Neuronal stem cell (in vitro differentiated cells): ENCODE results near the gene CERCAM.

Experiments
- DNase-seq: peaks from one replicate; pipeline ENCODE4 v3.0.0-alpha.2; 2013; ENCODE audit warnings: low spot score
- H2AFZ ChIP-seq: one replicate; pipeline ENCODE4 v1.6.1; 2013; ENCODE audit warnings: mild to moderate bottlenecking, low read length, inconsistent platforms
- H2AK5ac ChIP-seq: 2 replicates; pipeline ENCODE4 v1.6.1; 2013; ENCODE audit warnings: low read depth, mild to moderate bottlenecking, inconsistent platforms, low read length, moderate library complexity, mixed read lengths
- H2BK120ac ChIP-seq: 2 replicates; pipeline ENCODE4 v1.6.1; 2013; ENCODE audit warnings: low read depth, mild to moderate bottlenecking, inconsistent platforms, low read length, moderate library complexity, mixed read lengths
- H2BK12ac ChIP-seq: one replicate; pipeline ENCODE4 v1.6.1; 2013; ENCODE audit warnings: low read length, inconsistent platforms
- H2BK15ac ChIP-seq: 2 replicates; pipeline ENCODE4 v1.6.1; 2013; ENCODE audit warnings: mild to moderate bottlenecking, low read length, inconsistent platforms, mixed read lengths
- H2BK5ac ChIP-seq: one replicate; pipeline ENCODE4 v1.6.1; 2013; ENCODE audit warnings: inconsistent platforms, mild to moderate bottlenecking, low read length, moderate library complexity
- H3K14ac ChIP-seq: one replicate; pipeline ENCODE4 v1.6.1; 2013; ENCODE audit warnings: low read length, inconsistent platforms
- H3K18ac ChIP-seq: 2 replicates; pipeline ENCODE4 v1.6.1; 2013; ENCODE audit warnings: low read length, inconsistent platforms
- H3K23ac ChIP-seq: 2 replicates; pipeline ENCODE4 v1.6.1; 2013; ENCODE audit warnings: low read depth, mild to moderate bottlenecking, mixed read lengths, low read length, inconsistent platforms; ENCODE audit not compliant: poor library complexity
- H3K27ac ChIP-seq: replicated peaks from 3 replicates; pipeline ENCODE4 v1.5.1; 2013; ENCODE audit warnings: low read length, inconsistent platforms
- H3K27me3 ChIP-seq, 3 experiments: 2 replicates each; pipeline ENCODE4 v1.6.1; 2013; ENCODE audit warnings: low read length in 3 of 3, mild to moderate bottlenecking in 2 of 3, inconsistent platforms in 1 of 3, low read depth in 1 of 3, mixed read lengths in 1 of 3, moderate library complexity in 1 of 3; ENCODE audit not compliant: control insufficient read depth in 3 of 3, insufficient read depth in 3 of 3
- H3K36me3 ChIP-seq, 2 donors: replicated peaks in 1 of 2; 2 replicates each; pipeline ENCODE4 v1.6.1; 2013; ENCODE audit warnings: low read length in 2 of 2; ENCODE audit not compliant: control insufficient read depth in 2 of 2, insufficient read depth in 2 of 2
- H3K4ac ChIP-seq: 2 replicates; pipeline ENCODE4 v1.6.1; 2013; ENCODE audit warnings: inconsistent platforms, mild to moderate bottlenecking, low read length, moderate library complexity
- H3K4me1 ChIP-seq, 2 donors: 1 replicate in 1 of 2; 2 replicates in 1 of 2; pipeline ENCODE4 v1.6.1; 2013; ENCODE audit warnings: low read length in 2 of 2, low read depth in 1 of 2; ENCODE audit not compliant: control insufficient read depth in 2 of 2, insufficient read depth in 1 of 2
- H3K4me2 ChIP-seq: one replicate; pipeline ENCODE4 v1.6.1; 2013; ENCODE audit warnings: mild to moderate bottlenecking, low read length, inconsistent platforms; ENCODE audit not compliant: insufficient read depth, poor library complexity, severe bottlenecking
- H3K4me3 ChIP-seq, 2 donors: 2 replicates each; pipeline ENCODE4 v1.5.1; 2013; ENCODE audit warnings: low read length in 2 of 2, mild to moderate bottlenecking in 2 of 2, inconsistent platforms in 1 of 2, moderate library complexity in 1 of 2
- H3K79me1 ChIP-seq: one replicate; pipeline ENCODE4 v1.6.1; 2013; ENCODE audit warnings: low read depth, mild to moderate bottlenecking, inconsistent platforms, low read length, moderate library complexity
- H3K9ac ChIP-seq: one replicate; pipeline ENCODE4 v1.6.1; 2013; ENCODE audit warnings: mild to moderate bottlenecking, low read depth, low read length, inconsistent platforms; ENCODE audit not compliant: poor library complexity
- H3K9me3 ChIP-seq, 2 donors: replicated peaks in 1 of 2; 2 replicates each; pipeline versions ENCODE3 to v1.6.1; 2013; ENCODE audit warnings: low read length in 2 of 2, mild to moderate bottlenecking in 2 of 2, inconsistent platforms in 1 of 2, low read depth in 1 of 2, mixed read lengths in 1 of 2, moderate library complexity in 1 of 2; ENCODE audit not compliant: control insufficient read depth in 2 of 2, insufficient read depth in 1 of 2
- H4K8ac ChIP-seq: one replicate; pipeline ENCODE4 v1.6.1; 2013; ENCODE audit warnings: low read depth, mild to moderate bottlenecking, inconsistent platforms, low read length, moderate library complexity
- H4K91ac ChIP-seq: one replicate; pipeline ENCODE4 v1.6.1; 2013; ENCODE audit warnings: low read length, low read depth, mild to moderate bottlenecking, inconsistent platforms; ENCODE audit not compliant: poor library complexity
- WGBS, 2 donors: extraction: QIAGEN DNeasy Blood & Tissue Kit; methylation state at CpG; one replicate each; pipeline ENCODE4 v1.1.7; 2013; ENCODE audit warnings: missing lambda C conversion rate in 2 of 2, mixed read lengths in 1 of 2; ENCODE audit not compliant: insufficient read length in 2 of 2, insufficient replicate concordance in 1 of 2; ENCODE audit errors: extremely low coverage in 2 of 2; 5-methylcytosine and 5-hydroxymethylcytosine counted together

The CERCAM gene

DNA sequence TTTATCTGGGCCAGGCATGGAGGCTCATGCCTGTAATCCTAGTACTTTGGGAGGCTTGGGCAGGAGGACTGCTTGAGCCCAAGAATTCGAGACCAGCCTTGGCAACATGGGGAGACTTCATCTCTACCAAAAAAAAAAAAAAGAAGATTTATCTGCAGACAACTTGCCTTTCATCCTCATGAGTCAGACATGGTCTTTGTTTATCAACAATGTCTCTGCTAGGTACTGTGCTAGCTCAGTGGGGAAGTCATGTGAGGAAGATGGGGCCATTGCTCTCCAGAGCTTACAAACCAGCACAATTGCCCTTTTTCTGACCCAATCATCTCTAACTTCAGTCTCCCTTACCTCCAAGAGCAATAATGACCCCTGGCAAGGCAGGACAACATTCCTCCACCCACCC is 47.9 kb upstream of the CERCAM start:
- Histone ChIP-seq H3K79me1 (peaks cover 6% of the 10 kb centered on the region), H3K36me3 (peaks cover 2 to 40% of the 10 kb centered on the region in 2 donors), H4K8ac (no peak overlapping the region), H2BK12ac (no peak overlapping the region), H2BK15ac (no peak overlapping the region), H3K14ac (no peak overlapping the region), H4K91ac (no peak overlapping the region), H3K4me3 (peak overlapping the region in 1 of 2 donors; percentile 95), H3K18ac (no peak overlapping the region), H2BK5ac (no peak overlapping the region), H3K23ac (no peak overlapping the region), H3K9ac (no peak overlapping the region), H2BK120ac (no peak overlapping the region), H3K27me3 (peaks cover 0 to 20% (median 0%) of the 10 kb centered on the region in 3 experiments), H3K4ac (no peak overlapping the region), H2AK5ac (no peak overlapping the region), H3K4me1 (peaks cover 4 to 14% of the 10 kb centered on the region in 2 donors), H3K4me2 (no peak overlapping the region), H3K27ac (no peak overlapping the region), H2AFZ (no peak overlapping the region), H3K9me3 (no peaks in the 10 kb centered on the region)
- DNase-seq, result no peak
- no CpG with 5 or more reads among the region's 1 CpG for WGBS, 2 donors

- Histone ChIP-seq H4K91ac (no peak overlapping the region), H3K18ac (no peak overlapping the region), H2BK12ac (no peak overlapping the region), H3K79me1 (peaks cover 6% of the 10 kb centered on the region), H3K27me3 (peaks cover 0 to 11% (median 0%) of the 10 kb centered on the region in 3 experiments), H4K8ac (no peak overlapping the region), H2BK120ac (no peak overlapping the region), H3K4me3 (peak overlapping the region in 1 of 2 donors; percentile 30), H3K27ac (no peak overlapping the region), H3K4me1 (peaks cover 4 to 14% of the 10 kb centered on the region in 2 donors), H3K9me3 (no peaks in the 10 kb centered on the region), H3K36me3 (peaks cover 5 to 51% of the 10 kb centered on the region in 2 donors), H2AK5ac (no peak overlapping the region), H2BK15ac (no peak overlapping the region), H3K4ac (no peak overlapping the region), H2BK5ac (no peak overlapping the region), H3K9ac (no peak overlapping the region), H3K14ac (no peak overlapping the region), H3K23ac (no peak overlapping the region), H3K4me2 (no peak overlapping the region), H2AFZ (no peak overlapping the region)
- WGBS, 2 donors, result no CpG with 5 or more reads among the region's 9 CpGs
- DNase-seq, result no peak
Observed at GRCh38 chr9:128374221-128374675, 46.4 kb upstream of the CERCAM start.

DNA sequence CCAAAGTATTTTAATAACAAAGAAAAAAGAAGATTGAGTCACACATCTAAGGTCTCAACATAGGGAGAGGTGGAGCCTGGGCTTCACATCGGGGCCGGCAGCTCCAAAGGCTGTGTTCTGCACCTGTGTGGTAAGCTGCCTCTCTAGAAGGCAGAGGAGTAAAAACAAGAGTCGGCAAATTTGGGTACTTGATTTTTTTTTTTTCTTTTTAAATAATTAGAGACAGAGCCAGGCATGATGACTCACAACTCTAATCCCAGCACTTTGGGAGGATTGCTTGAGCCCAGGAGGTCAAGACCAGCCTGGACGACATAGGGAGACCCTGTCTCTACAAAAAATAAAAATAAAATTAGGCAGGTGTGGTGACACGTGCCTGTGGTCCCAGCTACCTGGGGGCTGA is 44.8 kb upstream of the CERCAM start:
- Histone ChIP-seq H2BK15ac (no peak overlapping the region), H3K36me3 (peaks cover 5 to 57% of the 10 kb centered on the region in 2 donors), H3K9me3 (no peaks in the 10 kb centered on the region), H3K4ac (no peak overlapping the region), H2BK5ac (no peak overlapping the region), H3K4me1 (peaks cover 4 to 9% of the 10 kb centered on the region in 2 donors), H4K91ac (no peak overlapping the region), H3K14ac (no peak overlapping the region), H2AFZ (no peak overlapping the region), H4K8ac (no peak overlapping the region), H3K4me3 (no peak overlapping the region), H3K18ac (no peak overlapping the region), H3K79me1 (peaks cover 6% of the 10 kb centered on the region), H3K27me3 (peaks cover 0 to 8% (median 0%) of the 10 kb centered on the region in 3 experiments), H2BK12ac (no peak overlapping the region), H2BK120ac (no peak overlapping the region), H3K4me2 (no peak overlapping the region), H2AK5ac (no peak overlapping the region), H3K27ac (no peak overlapping the region), H3K9ac (no peak overlapping the region), H3K23ac (no peak overlapping the region)
- DNase-seq, result no peak
- WGBS, 2 donors, result no CpG with 5 or more reads among the region's 5 CpGs

GRCh38 chr9:128382261-128382660 is 38.4 kb upstream of the CERCAM start:
- H3K36me3 ChIP-seq, result peaks cover 2 to 51% of the 10 kb centered on the region in 2 donors
- no peak overlapping the region for H3K4me2 ChIP-seq
- WGBS, 2 donors, result no CpG with 5 or more reads among the region's 6 CpGs
- H3K23ac ChIP-seq, result no peak overlapping the region
- H2AK5ac ChIP-seq, result no peak overlapping the region
- H3K4ac ChIP-seq, result no peak overlapping the region
- H3K4me1 ChIP-seq, result peaks cover 16 to 57% of the 10 kb centered on the region in 2 donors
- H3K79me1 ChIP-seq, result peaks cover 4% of the 10 kb centered on the region
- no peak overlapping the region for H2BK120ac ChIP-seq
- H3K27ac ChIP-seq, result no peak overlapping the region
- H3K14ac ChIP-seq, result no peak overlapping the region
- H3K27me3 ChIP-seq, result peaks cover 0 to 62% (median 0%) of the 10 kb centered on the region in 3 experiments
- peak overlapping the region; percentile 50 for H3K9ac ChIP-seq
- no peaks in the 10 kb centered on the region for H3K9me3 ChIP-seq
- peak overlapping the region; percentile 6 for H3K18ac ChIP-seq
- no peak overlapping the region for H3K4me3 ChIP-seq
- no peak overlapping the region for H2BK5ac ChIP-seq
- no peak for DNase-seq
- H4K8ac ChIP-seq, result no peak overlapping the region
- no peak overlapping the region for H4K91ac ChIP-seq
- no peak overlapping the region for H2BK12ac ChIP-seq
- H2BK15ac ChIP-seq, result no peak overlapping the region
- no peak overlapping the region for H2AFZ ChIP-seq
